DMS79 (cell line): Measurements from ENCODE around the gene EPHA6.
"Not testable (repeated sequence)": the region's sequence is repeated elsewhere in the genome, so short reads cannot be mapped to it uniquely, and the experiment has no call there.

ENCODE experiments used
- DNase-seq: peaks from one replicate; lab custom pipeline; 2025; lab: John Stamatoyannopoulos, UW

EPHA6 gene

GRCh38 chr3:96915445-96915844 is 101.1 kb downstream of the EPHA6 start:
- DNase-seq, result no peak

GRCh38 chr3:96931119-96931862 is 116.9 kb downstream of the EPHA6 start:
- DNase-seq, result no peak

GRCh38 chr3:96942131-96942530 is 127.7 kb downstream of the EPHA6 start:
- not testable (repeated sequence) for DNase-seq

GRCh38 chr3:96958856-96959255 is 144.5 kb downstream of the EPHA6 start:
- no peak for DNase-seq

GRCh38 chr3:96959474-96959873 is 145.1 kb downstream of the EPHA6 start:
- no peak for DNase-seq

- no peak for DNase-seq
Measured at GRCh38 chr3:96959901-96960641, 145.7 kb downstream of the EPHA6 start.

GRCh38 chr3:96960661-96961330 is 146.4 kb downstream of the EPHA6 start:
- DNase-seq, result no peak

- no peak for DNase-seq
Measured at GRCh38 chr3:96961576-96961975, 147.2 kb downstream of the EPHA6 start.

- DNase-seq, result no peak
Measured at GRCh38 chr3:96966181-96966929, 152.0 kb downstream of the EPHA6 start.

GRCh38 chr3:96970211-96970610 is 155.8 kb downstream of the EPHA6 start:
- no peak for DNase-seq

GRCh38 chr3:96977671-96978070 is 163.3 kb downstream of the EPHA6 start:
- DNase-seq, result no peak

GRCh38 chr3:96983716-96984115 is 169.3 kb downstream of the EPHA6 start:
- DNase-seq, result not testable (repeated sequence)

- DNase-seq, result no peak
Measured at GRCh38 chr3:96986241-96986640, 171.8 kb downstream of the EPHA6 start.

GRCh38 chr3:96991231-96991630 is 176.8 kb downstream of the EPHA6 start:
- no peak for DNase-seq

- DNase-seq, result no peak
Measured at GRCh38 chr3:96991800-96992365, 177.5 kb downstream of the EPHA6 start.

GRCh38 chr3:96994988-96995387 is 180.6 kb downstream of the EPHA6 start:
- no peak for DNase-seq

GRCh38 chr3:96996009-96996408 is 181.6 kb downstream of the EPHA6 start:
- no peak for DNase-seq

GRCh38 chr3:97001611-97002010 is 187.2 kb downstream of the EPHA6 start:
- no peak for DNase-seq

GRCh38 chr3:97009427-97010019 is 195.1 kb downstream of the EPHA6 start:
- no peak for DNase-seq

GRCh38 chr3:97010881-97011657 is 196.7 kb downstream of the EPHA6 start:
- DNase-seq, result no peak

- DNase-seq, result no peak
Measured at GRCh38 chr3:97021778-97022177, 207.4 kb downstream of the EPHA6 start.
